Ectodermal cell (in vitro differentiated cells): ENCODE results near the gene WDR27.

Experiments used
- H3K27ac ChIP-seq: 2 replicates; pipeline ENCODE4 v1.7.0; 2013; ENCODE audit warnings: mild to moderate bottlenecking, low read depth, low read length; ENCODE audit not compliant: insufficient read depth, poor library complexity, severe bottlenecking
- H3K27me3 ChIP-seq: 2 replicates; pipeline ENCODE4 v1.7.0; 2013; ENCODE audit warnings: mild to moderate bottlenecking, low read length; ENCODE audit not compliant: insufficient read depth, control insufficient read depth, poor library complexity, severe bottlenecking
- H3K36me3 ChIP-seq: one replicate; pipeline ENCODE4 v1.7.0; 2013; ENCODE audit warnings: low read length; ENCODE audit not compliant: control insufficient read depth, insufficient read depth
- H3K4me1 ChIP-seq: one replicate; pipeline ENCODE4 v1.7.0; 2013; ENCODE audit warnings: low read length; ENCODE audit not compliant: control insufficient read depth, insufficient read depth
- H3K4me3 ChIP-seq: 2 replicates; pipeline ENCODE4 v1.7.0; 2013; ENCODE audit warnings: low read depth, low read length, control low read depth; ENCODE audit not compliant: insufficient read depth
- H3K9me3 ChIP-seq: 2 replicates; pipeline ENCODE4 v1.7.0; 2013; ENCODE audit warnings: mild to moderate bottlenecking, low read length, moderate library complexity; ENCODE audit not compliant: control insufficient read depth
- WGBS, 2 experiments: methylation state at CpG; one replicate each; pipeline ENCODE4 v1.1.7; 2013; ENCODE audit warnings: missing lambda C conversion rate in 2 of 2; 5-methylcytosine and 5-hydroxymethylcytosine counted together

The WDR27 gene

GRCh38 chr6:169510871-169511270 lies 191.0 kb downstream of the WDR27 start:
- no peaks in the 10 kb centered on the region for H3K9me3 ChIP-seq
- no peak overlapping the region for H3K4me3 ChIP-seq
- no peaks in the 10 kb centered on the region for H3K27me3 ChIP-seq
- 96 to 97% methylated on average over 1 of the region's 1 CpG for WGBS, 2 experiments
- no peak overlapping the region for H3K27ac ChIP-seq
- H3K4me1 ChIP-seq = no peaks in the 10 kb centered on the region
- H3K36me3 ChIP-seq = no peaks in the 10 kb centered on the region

- no peaks in the 10 kb centered on the region for H3K36me3 ChIP-seq
- no peak overlapping the region for H3K4me3 ChIP-seq
- no peaks in the 10 kb centered on the region for H3K4me1 ChIP-seq
- H3K27ac ChIP-seq = no peak overlapping the region
- no peaks in the 10 kb centered on the region for H3K9me3 ChIP-seq
- WGBS, 2 experiments = 92 to 100% methylated on average over 1 of the region's 1 CpG
- H3K27me3 ChIP-seq = no peaks in the 10 kb centered on the region
These were observed 193.4 kb downstream of the WDR27 start for GRCh38 chr6:169508452-169508851.

GRCh38 chr6:169503422-169504152 lies 198.2 kb downstream of the WDR27 start:
- no peaks in the 10 kb centered on the region for H3K9me3 ChIP-seq
- no peak overlapping the region for H3K4me3 ChIP-seq
- H3K4me1 ChIP-seq = no peaks in the 10 kb centered on the region
- H3K27me3 ChIP-seq = no peaks in the 10 kb centered on the region
- 94% methylated on average over 3 to 4 of the region's 4 CpGs for WGBS, 2 experiments
- H3K27ac ChIP-seq = no peak overlapping the region
- no peaks in the 10 kb centered on the region for H3K36me3 ChIP-seq

GRCh38 chr6:169502445-169502844 lies 199.4 kb downstream of the WDR27 start:
- H3K36me3 ChIP-seq = no peaks in the 10 kb centered on the region
- no peaks in the 10 kb centered on the region for H3K4me1 ChIP-seq
- no peaks in the 10 kb centered on the region for H3K27me3 ChIP-seq
- no peaks in the 10 kb centered on the region for H3K9me3 ChIP-seq
- H3K4me3 ChIP-seq = no peak overlapping the region
- 95% methylated on average over 22 of the region's 22 CpGs for WGBS, 2 experiments
- H3K27ac ChIP-seq = no peak overlapping the region

- H3K27ac ChIP-seq = no peak overlapping the region
- no peaks in the 10 kb centered on the region for H3K27me3 ChIP-seq
- 96 to 97% methylated on average over 32 of the region's 32 CpGs for WGBS, 2 experiments
- H3K4me1 ChIP-seq = no peaks in the 10 kb centered on the region
- no peaks in the 10 kb centered on the region for H3K36me3 ChIP-seq
- H3K4me3 ChIP-seq = no peak overlapping the region
- H3K9me3 ChIP-seq = no peaks in the 10 kb centered on the region
These were observed 200.0 kb downstream of the WDR27 start for GRCh38 chr6:169501777-169502313.

- no peaks in the 10 kb centered on the region for H3K4me1 ChIP-seq
- no peak overlapping the region for H3K4me3 ChIP-seq
- 93 to 94% methylated on average over 10 to 11 of the region's 11 CpGs for WGBS, 2 experiments
- no peaks in the 10 kb centered on the region for H3K9me3 ChIP-seq
- no peak overlapping the region for H3K27ac ChIP-seq
- H3K36me3 ChIP-seq = no peaks in the 10 kb centered on the region
- H3K27me3 ChIP-seq = no peaks in the 10 kb centered on the region
These were observed 200.7 kb downstream of the WDR27 start for GRCh38 chr6:169501128-169501527.

- WGBS, 2 experiments = 92 to 93% methylated on average over 15 of the region's 15 CpGs
- Histone ChIP-seq H3K27me3 (no peaks in the 10 kb centered on the region), H3K4me1 (no peaks in the 10 kb centered on the region), H3K9me3 (no peaks in the 10 kb centered on the region), H3K36me3 (no peaks in the 10 kb centered on the region), H3K27ac (no peak overlapping the region), H3K4me3 (no peak overlapping the region)
These were observed 201.1 kb downstream of the WDR27 start for GRCh38 chr6:169500688-169501087.

- Histone ChIP-seq H3K4me3 (no peak overlapping the region), H3K27me3 (no peaks in the 10 kb centered on the region), H3K9me3 (no peaks in the 10 kb centered on the region), H3K36me3 (no peaks in the 10 kb centered on the region), H3K27ac (no peak overlapping the region), H3K4me1 (no peaks in the 10 kb centered on the region)
- WGBS, 2 experiments = 90 to 91% methylated on average over 7 of the region's 7 CpGs
These were observed 202.0 kb downstream of the WDR27 start for GRCh38 chr6:169499848-169500247.

GRCh38 chr6:169498916-169499513 lies 202.8 kb downstream of the WDR27 start:
- no peaks in the 10 kb centered on the region for H3K27me3 ChIP-seq
- H3K27ac ChIP-seq = no peak overlapping the region
- no peaks in the 10 kb centered on the region for H3K4me1 ChIP-seq
- 94 to 95% methylated on average over 15 of the region's 15 CpGs for WGBS, 2 experiments
- no peaks in the 10 kb centered on the region for H3K36me3 ChIP-seq
- H3K4me3 ChIP-seq = no peak overlapping the region
- no peaks in the 10 kb centered on the region for H3K9me3 ChIP-seq

- Histone ChIP-seq H3K4me1 (no peaks in the 10 kb centered on the region), H3K4me3 (no peak overlapping the region), H3K27ac (no peak overlapping the region), H3K27me3 (no peaks in the 10 kb centered on the region), H3K36me3 (no peaks in the 10 kb centered on the region), H3K9me3 (no peaks in the 10 kb centered on the region)
These were observed 206.2 kb downstream of the WDR27 start for GRCh38 chr6:169495601-169496000.
